Glutamatergic neuron (in vitro differentiated cells): ENCODE data around the gene ARHGEF18. TPM values are rescaled to one million over a fixed set of nuclear protein-coding genes. Genes with fewer than 3 reads are reported as not detected.
"Not testable (repeated sequence)": the region's sequence is repeated elsewhere in the genome, so short reads cannot be mapped to it uniquely, and the experiment has no call there.

ENCODE experiments used
- DNase-seq: peaks from one replicate; pipeline ENCODE4 v3.0.0; 2022
- H3K27ac Mint-ChIP-seq: one replicate; pipeline ENCODE4 v1.8.0; 2020; ENCODE audit warnings: mild to moderate bottlenecking, mixed read lengths, inconsistent platforms; ENCODE audit not compliant: unreplicated experiment
- H3K27me3 Mint-ChIP-seq: one replicate; pipeline ENCODE4 v1.8.0; 2020; ENCODE audit warnings: mild to moderate bottlenecking, moderate library complexity, mixed read lengths, inconsistent platforms; ENCODE audit not compliant: unreplicated experiment
- H3K36me3 Mint-ChIP-seq: one replicate; pipeline ENCODE4 v1.8.0; 2020; ENCODE audit warnings: mild to moderate bottlenecking, mixed read lengths, inconsistent platforms; ENCODE audit not compliant: unreplicated experiment
- H3K4me1 Mint-ChIP-seq: one replicate; pipeline ENCODE4 v1.8.0; 2020; ENCODE audit warnings: mild to moderate bottlenecking, low read depth, mixed read lengths, inconsistent platforms; ENCODE audit not compliant: unreplicated experiment
- H3K4me3 Mint-ChIP-seq: one replicate; pipeline ENCODE4 v1.8.0; 2020; ENCODE audit warnings: mild to moderate bottlenecking, mixed read lengths, inconsistent platforms; ENCODE audit not compliant: unreplicated experiment
- H3K9me3 Mint-ChIP-seq: one replicate; pipeline ENCODE4 v1.8.0; 2020; ENCODE audit warnings: mild to moderate bottlenecking, moderate library complexity, mixed read lengths, inconsistent platforms; ENCODE audit not compliant: unreplicated experiment
- CTCF ChIP-seq: fragments of 200-600 bp; sonication (generic); IDR thresholded peaks from one replicate; pipeline ENCODE4 v1.5.0; 2021; ENCODE audit not compliant: partially characterized antibody, unreplicated experiment
- total RNA-seq: library from RNA; stranded (reverse); fragmentation: NEBNext Ultra II Directional; extraction: Animal tissue kit (Norgen Biotek cat#: 25700); gene quantifications from one replicate; pipeline ENCODE4 v1.2.1, GENCODE V29; 2021; ENCODE audit not compliant: unreplicated experiment

Gene ARHGEF18
- total RNA-seq, 1 donor from 2014 or later, result 44.1 TPM

GRCh38 chr19:7337380-7338194 is 11.2 kb upstream of the ARHGEF18 start:
- Mint-ChIP-seq H3K36me3 (no peaks in the 10 kb centered on the region), H3K27ac (no peak overlapping the region), H3K27me3 (peaks cover 2% of the 10 kb centered on the region), H3K4me1 (no peaks in the 10 kb centered on the region), H3K9me3 (peaks cover 4% of the 10 kb centered on the region), H3K4me3 (no peak overlapping the region)
- no peak for DNase-seq
- TF ChIP-seq CTCF, result no peak

GRCh38 chr19:7340959-7341837 is 7.5 kb upstream of the ARHGEF18 start:
- H3K4me3 Mint-ChIP-seq, result peak overlapping the region; percentile 1
- peaks cover 4% of the 10 kb centered on the region for H3K9me3 Mint-ChIP-seq
- TF ChIP-seq CTCF, result peak; percentile 96
- DNase-seq, result peak; percentile 92
- H3K27ac Mint-ChIP-seq, result no peak overlapping the region
- no peaks in the 10 kb centered on the region for H3K27me3 Mint-ChIP-seq
- H3K36me3 Mint-ChIP-seq, result no peaks in the 10 kb centered on the region
- no peaks in the 10 kb centered on the region for H3K4me1 Mint-ChIP-seq

- Mint-ChIP-seq H3K4me3 (no peak overlapping the region), H3K9me3 (peaks cover 4% of the 10 kb centered on the region), H3K4me1 (no peaks in the 10 kb centered on the region), H3K36me3 (no peaks in the 10 kb centered on the region), H3K27me3 (no peaks in the 10 kb centered on the region), H3K27ac (no peak overlapping the region)
- DNase-seq, result no peak
- no peak for TF ChIP-seq CTCF
These were observed 6.6 kb upstream of the ARHGEF18 start for GRCh38 chr19:7342143-7342542.

GRCh38 chr19:7346488-7346971 is 2.2 kb upstream of the ARHGEF18 start:
- Mint-ChIP-seq H3K36me3 (no peaks in the 10 kb centered on the region), H3K4me3 (no peak overlapping the region), H3K4me1 (no peaks in the 10 kb centered on the region), H3K9me3 (peaks cover 4% of the 10 kb centered on the region), H3K27me3 (peaks cover 3% of the 10 kb centered on the region), H3K27ac (no peak overlapping the region)
- TF ChIP-seq CTCF, result no peak
- no peak for DNase-seq

GRCh38 chr19:7346997-7347396 is 1.7 kb upstream of the ARHGEF18 start:
- H3K9me3 Mint-ChIP-seq, H3K4me3 Mint-ChIP-seq, H3K27me3 Mint-ChIP-seq, H3K4me1 Mint-ChIP-seq, DNase-seq, H3K27ac Mint-ChIP-seq, H3K36me3 Mint-ChIP-seq: not testable (repeated sequence)
